ENCODE measurements around the gene RBBP8NL.

The RBBP8NL gene

DNA sequence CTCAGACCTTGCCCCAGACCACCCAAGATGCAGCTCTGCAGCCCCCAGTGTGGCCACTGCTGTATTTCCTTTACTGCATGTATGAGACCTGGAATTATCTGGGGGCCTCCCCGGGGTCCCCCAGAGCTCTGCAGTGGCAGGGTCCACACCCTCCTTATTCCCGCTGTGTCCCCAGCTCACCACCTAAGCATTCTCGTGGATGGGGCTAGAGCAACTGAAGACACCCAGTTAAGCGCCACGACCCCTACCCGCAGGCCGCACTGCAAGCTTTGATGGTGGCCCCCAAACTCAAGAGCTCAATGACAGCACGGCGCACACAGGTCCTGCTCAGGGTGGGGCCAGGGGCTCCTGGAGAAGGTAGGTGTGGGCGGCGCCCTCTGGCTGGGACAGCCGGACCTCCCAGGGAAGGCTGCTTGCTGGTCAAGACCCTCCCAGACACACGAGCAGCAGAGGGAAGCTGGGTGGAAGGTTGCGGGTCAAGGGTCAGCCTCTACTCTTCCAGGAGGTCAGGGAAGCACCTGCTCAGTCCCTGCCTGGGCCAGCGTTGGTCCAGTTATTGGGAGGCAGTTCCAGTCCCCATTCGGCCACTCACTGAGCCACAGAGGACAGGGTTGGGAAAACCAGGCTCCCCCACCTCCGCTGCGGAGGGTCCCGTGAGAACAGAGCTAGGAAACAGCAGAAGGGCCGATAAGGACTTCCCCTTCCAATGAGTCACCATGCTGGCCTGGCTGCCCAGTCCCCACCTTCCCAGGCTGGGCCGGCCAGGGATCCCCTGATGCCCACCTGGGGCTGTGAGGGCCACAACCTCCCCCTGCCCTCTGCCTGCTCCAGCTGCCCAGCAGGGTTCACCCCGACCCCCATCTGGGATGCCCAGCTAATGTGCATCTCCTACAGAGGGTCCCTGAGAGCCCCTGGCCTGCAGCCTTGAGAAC lies 63.2 kb downstream of the RBBP8NL start:
- no peak for DNase-seq (ENCODE audit: low spot score)

DNA sequence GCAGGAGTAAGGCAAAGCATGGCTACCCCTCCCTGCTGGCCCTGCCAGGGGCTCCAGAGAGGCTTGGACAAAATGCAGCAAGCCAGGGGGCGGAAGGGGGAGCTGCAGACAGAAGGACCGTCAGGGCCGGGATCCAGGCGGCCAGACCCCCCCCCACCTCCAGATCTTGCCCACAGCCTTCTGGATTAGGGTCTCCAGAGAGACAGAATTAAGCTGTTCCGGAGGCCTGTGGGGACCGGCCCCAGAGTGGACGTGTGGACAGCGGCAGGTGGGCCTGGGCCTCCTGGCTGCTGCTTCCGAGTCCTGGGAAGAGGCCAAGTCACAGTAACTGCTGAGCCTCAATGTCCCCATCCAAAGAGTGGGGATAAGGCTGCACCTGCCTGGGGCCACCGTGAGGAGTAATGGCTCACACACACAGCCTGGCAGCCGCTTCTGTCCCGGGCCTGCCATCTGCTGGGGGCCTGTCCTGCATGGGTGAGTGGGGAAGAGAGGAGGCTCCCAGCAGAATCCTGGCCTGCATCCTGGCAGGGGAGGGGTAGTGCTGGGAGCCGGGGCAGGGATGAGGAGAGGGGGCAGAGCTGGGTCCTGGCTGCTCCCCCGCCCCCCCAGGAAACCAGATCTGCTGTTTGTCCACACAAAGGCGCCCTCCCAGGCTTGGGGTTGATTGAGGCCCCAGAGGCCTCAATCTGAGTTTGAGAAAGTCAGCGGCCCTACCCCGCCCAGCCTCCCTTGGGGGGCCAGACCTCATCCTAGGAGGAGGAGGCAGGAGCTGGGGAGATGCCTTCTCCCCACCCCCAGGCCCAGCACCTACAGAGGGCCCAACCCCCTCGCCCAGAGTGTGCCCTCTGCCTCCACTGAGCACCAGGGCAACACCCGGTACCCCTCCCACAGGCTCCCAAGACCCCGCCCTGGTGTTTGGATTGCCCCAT lies 64.1 kb downstream of the RBBP8NL start:
- no peak for DNase-seq (ENCODE audit: low spot score)

DNA sequence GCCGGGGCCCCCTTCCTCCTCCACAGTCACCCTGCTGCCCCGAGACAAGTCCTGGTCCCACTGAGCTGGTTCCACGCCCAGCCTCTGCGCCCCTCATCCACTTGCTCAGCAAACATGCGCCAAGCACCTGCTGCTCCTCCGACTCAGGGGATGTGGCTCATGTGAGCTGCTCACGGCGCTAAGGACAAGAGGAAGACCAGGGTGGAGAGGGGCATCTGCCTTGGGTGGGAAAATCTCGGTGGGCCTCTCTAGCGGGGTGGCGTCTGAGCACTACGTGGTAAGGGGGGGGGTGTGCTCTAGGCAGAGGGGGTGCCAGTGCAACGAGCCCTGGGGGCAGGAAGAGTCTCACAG lies 64.8 kb downstream of the RBBP8NL start:
- no peak for DNase-seq (ENCODE audit: low spot score)

DNA sequence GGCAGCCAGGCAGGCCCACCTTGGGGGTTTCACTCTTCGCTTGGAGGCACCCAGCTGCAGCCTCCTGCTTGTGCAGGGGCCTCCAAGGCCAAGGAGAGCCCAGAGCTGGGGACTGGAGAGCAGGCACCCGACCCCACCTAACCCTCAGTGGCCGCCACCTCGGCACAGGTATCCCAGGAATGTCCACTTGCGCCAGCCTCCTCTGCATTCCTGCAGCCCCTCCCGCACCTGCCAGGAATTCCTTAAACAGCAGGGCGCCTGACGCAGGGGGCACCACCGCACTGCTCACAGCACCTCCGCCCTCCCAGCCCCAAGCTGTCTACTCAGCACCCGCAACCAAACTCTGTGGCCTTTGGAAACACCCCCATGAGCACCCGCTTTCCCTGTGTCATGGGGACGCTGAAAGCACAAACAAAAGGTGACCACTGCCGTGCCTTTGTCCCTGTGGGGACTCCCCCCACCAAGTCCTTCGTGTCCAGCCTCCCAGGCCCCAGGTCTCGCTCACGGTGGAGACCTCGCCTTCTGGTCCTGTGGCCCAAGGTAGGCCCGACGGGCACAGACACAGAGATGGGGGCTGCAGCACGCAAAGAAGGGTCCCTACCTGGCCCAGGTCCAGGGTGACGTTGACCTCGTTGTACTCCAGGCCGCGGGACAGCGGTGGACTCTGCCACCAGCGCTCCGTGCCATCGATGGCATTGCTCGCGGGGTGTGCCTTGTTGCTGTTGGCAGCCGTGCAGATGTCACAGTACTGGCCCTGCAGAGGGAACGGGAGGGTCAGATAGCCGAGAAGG lies 65.3 kb downstream of the RBBP8NL start:
- DNase-seq (ENCODE audit: low spot score) = no peak

DNA sequence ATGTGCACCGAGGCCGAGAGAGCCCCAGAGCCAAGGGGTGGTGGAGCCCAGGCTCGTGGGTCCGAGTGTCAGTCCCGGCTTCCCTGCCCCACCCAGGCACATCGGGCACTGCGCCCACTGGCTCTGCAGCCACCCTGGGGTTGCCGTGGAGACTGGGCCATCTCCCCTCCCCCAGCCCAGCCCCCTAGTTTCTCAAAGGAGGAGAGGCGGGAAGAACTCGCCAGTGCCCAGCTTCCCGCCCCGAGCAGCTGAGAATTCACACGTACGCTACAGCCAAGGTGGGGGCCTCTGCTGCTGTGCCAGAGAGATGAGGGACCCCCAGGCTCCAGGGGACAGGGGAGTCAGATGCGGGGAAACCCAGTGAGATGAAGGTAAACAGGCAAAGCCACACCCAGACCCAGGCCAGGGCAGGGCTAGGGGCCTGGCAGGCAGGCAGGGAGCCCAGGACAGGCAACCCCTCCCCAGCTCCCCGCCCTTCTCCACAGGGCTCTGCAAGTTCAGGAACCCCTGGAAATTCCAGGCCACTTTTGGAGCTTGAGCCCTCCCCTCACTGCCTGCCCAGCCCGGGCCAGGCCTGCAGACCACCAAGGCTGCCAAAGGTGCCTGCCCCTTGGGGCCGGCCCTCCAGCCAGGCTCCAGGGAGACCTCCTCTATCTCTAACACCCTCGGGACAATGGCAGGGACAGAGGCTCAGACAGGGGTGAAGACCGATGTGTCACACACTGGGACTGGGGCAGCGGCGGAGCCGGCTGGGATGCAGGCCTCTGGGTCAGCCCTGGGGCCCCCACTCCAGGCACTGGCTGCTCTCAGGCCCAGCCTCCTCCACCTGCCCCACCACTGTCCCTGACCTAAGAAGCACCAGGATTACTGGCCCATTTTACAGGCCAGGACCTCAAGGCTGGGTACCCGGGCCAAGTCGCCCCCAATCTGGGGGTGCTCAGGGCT lies 66.2 kb downstream of the RBBP8NL start:
- DNase-seq (ENCODE audit: low spot score) = no peak
